Measurements from ENCODE around the gene SLC25A51.

SLC25A51 gene

GRCh38 chr9:37859043-37859442, 44.9 kb downstream of the SLC25A51 start:
- Histone ChIP-seq H3K14ac (ENCODE audit: low read length) (no peak overlapping the region), H3K4ac (ENCODE audit: low read length) (no peak overlapping the region), H3K27ac (replicated peaks; ENCODE audit: low read length) (no peak overlapping the region), H3K4me1 (ENCODE audit: control insufficient read depth in 2 of 2, insufficient read depth in 1 of 2, low read depth in 1 of 2, low read length in 2 of 2) (no peaks in the 10 kb centered on the region), H2BK120ac (ENCODE audit: low read depth, low read length) (no peak overlapping the region), H4K91ac (ENCODE audit: low read depth, low read length, poor library complexity) (no peak overlapping the region), H2AK5ac (ENCODE audit: low read depth, low read length) (no peak overlapping the region), H3K4me2 (ENCODE audit: insufficient read depth, low read length, poor library complexity, severe bottlenecking) (no peak overlapping the region), H2BK15ac (ENCODE audit: low read length) (no peak overlapping the region), H2BK5ac (ENCODE audit: low read length) (no peak overlapping the region), H3K18ac (ENCODE audit: low read length) (no peak overlapping the region), H3K36me3 (replicated peaks in 1 of 2; ENCODE audit: control insufficient read depth in 2 of 2, insufficient read depth in 2 of 2, low read length in 2 of 2) (peaks cover 4 to 78% of the 10 kb centered on the region in 2 donors), H2BK12ac (ENCODE audit: low read length) (no peak overlapping the region), H2AFZ (ENCODE audit: low read length) (no peak overlapping the region), H4K8ac (ENCODE audit: low read depth, low read length) (no peak overlapping the region), H3K27me3 (ENCODE audit: control insufficient read depth in 3 of 3, insufficient read depth in 3 of 3, low read depth in 1 of 3, low read length in 3 of 3) (no peaks in the 10 kb centered on the region), H3K79me1 (ENCODE audit: low read depth, low read length) (no peaks in the 10 kb centered on the region), H3K9ac (ENCODE audit: low read depth, low read length, poor library complexity) (no peak overlapping the region), H3K9me3 (replicated peaks in 1 of 2; ENCODE audit: control insufficient read depth in 2 of 2, insufficient read depth in 1 of 2, low read depth in 1 of 2, low read length in 2 of 2) (no peaks in the 10 kb centered on the region), H3K23ac (ENCODE audit: low read depth, low read length, poor library complexity) (no peak overlapping the region), H3K4me3 (ENCODE audit: low read length in 2 of 2) (no peak overlapping the region)
- no CpG with 5 or more reads among the region's 1 CpG for WGBS, 2 donors (ENCODE audit: extremely low coverage in 2 of 2, insufficient read length in 2 of 2, insufficient replicate concordance in 1 of 2)
- DNase-seq (ENCODE audit: low spot score) = no peak

- no peak overlapping the region for H3K14ac ChIP-seq (ENCODE audit: low read length)
- H2BK15ac ChIP-seq (ENCODE audit: low read length) = no peak overlapping the region
- no peak overlapping the region for H3K18ac ChIP-seq (ENCODE audit: low read length)
- H2AFZ ChIP-seq (ENCODE audit: low read length) = no peak overlapping the region
- no CpG with 5 or more reads among the region's 1 CpG for WGBS, 2 donors (ENCODE audit: extremely low coverage in 2 of 2, insufficient read length in 2 of 2, insufficient replicate concordance in 1 of 2)
- H2BK12ac ChIP-seq (ENCODE audit: low read length) = no peak overlapping the region
- H3K4me1 ChIP-seq (ENCODE audit: control insufficient read depth in 2 of 2, insufficient read depth in 1 of 2, low read depth in 1 of 2, low read length in 2 of 2) = no peaks in the 10 kb centered on the region
- H3K4ac ChIP-seq (ENCODE audit: low read length) = no peak overlapping the region
- no peak overlapping the region for H2BK5ac ChIP-seq (ENCODE audit: low read length)
- no peak overlapping the region for H4K8ac ChIP-seq (ENCODE audit: low read depth, low read length)
- H3K23ac ChIP-seq (ENCODE audit: low read depth, low read length, poor library complexity) = no peak overlapping the region
- H3K27me3 ChIP-seq (ENCODE audit: control insufficient read depth in 3 of 3, insufficient read depth in 3 of 3, low read depth in 1 of 3, low read length in 3 of 3) = no peaks in the 10 kb centered on the region
- no peak overlapping the region for H3K9ac ChIP-seq (ENCODE audit: low read depth, low read length, poor library complexity)
- H3K4me3 ChIP-seq (ENCODE audit: low read length in 2 of 2) = no peak overlapping the region
- H3K27ac ChIP-seq (replicated peaks; ENCODE audit: low read length) = no peak overlapping the region
- no peaks in the 10 kb centered on the region for H3K9me3 ChIP-seq (replicated peaks in 1 of 2; ENCODE audit: control insufficient read depth in 2 of 2, insufficient read depth in 1 of 2, low read depth in 1 of 2, low read length in 2 of 2)
- H3K4me2 ChIP-seq (ENCODE audit: insufficient read depth, low read length, poor library complexity, severe bottlenecking) = no peak overlapping the region
- H3K36me3 ChIP-seq (replicated peaks in 1 of 2; ENCODE audit: control insufficient read depth in 2 of 2, insufficient read depth in 2 of 2, low read length in 2 of 2) = peaks cover 4 to 60% of the 10 kb centered on the region in 2 donors
- DNase-seq (ENCODE audit: low spot score) = no peak
- no peak overlapping the region for H4K91ac ChIP-seq (ENCODE audit: low read depth, low read length, poor library complexity)
- H2BK120ac ChIP-seq (ENCODE audit: low read depth, low read length) = no peak overlapping the region
- no peaks in the 10 kb centered on the region for H3K79me1 ChIP-seq (ENCODE audit: low read depth, low read length)
- H2AK5ac ChIP-seq (ENCODE audit: low read depth, low read length) = no peak overlapping the region
These were observed 47.4 kb downstream of the SLC25A51 start for GRCh38 chr9:37856551-37856950.

- Histone ChIP-seq H3K4me2 (ENCODE audit: insufficient read depth, low read length, poor library complexity, severe bottlenecking) (no peak overlapping the region), H3K18ac (ENCODE audit: low read length) (no peak overlapping the region), H3K23ac (ENCODE audit: low read depth, low read length, poor library complexity) (no peak overlapping the region), H3K9ac (ENCODE audit: low read depth, low read length, poor library complexity) (no peak overlapping the region), H2BK120ac (ENCODE audit: low read depth, low read length) (no peak overlapping the region), H2AFZ (ENCODE audit: low read length) (no peak overlapping the region), H3K14ac (ENCODE audit: low read length) (no peak overlapping the region), H3K4ac (ENCODE audit: low read length) (no peak overlapping the region), H2AK5ac (ENCODE audit: low read depth, low read length) (no peak overlapping the region), H3K79me1 (ENCODE audit: low read depth, low read length) (no peaks in the 10 kb centered on the region), H3K36me3 (replicated peaks in 1 of 2; ENCODE audit: control insufficient read depth in 2 of 2, insufficient read depth in 2 of 2, low read length in 2 of 2) (peaks cover 0 to 23% of the 10 kb centered on the region in 2 donors), H3K4me3 (ENCODE audit: low read length in 2 of 2) (no peak overlapping the region), H2BK12ac (ENCODE audit: low read length) (no peak overlapping the region), H2BK5ac (ENCODE audit: low read length) (no peak overlapping the region), H3K4me1 (ENCODE audit: control insufficient read depth in 2 of 2, insufficient read depth in 1 of 2, low read depth in 1 of 2, low read length in 2 of 2) (no peaks in the 10 kb centered on the region), H3K27ac (replicated peaks; ENCODE audit: low read length) (no peak overlapping the region), H4K8ac (ENCODE audit: low read depth, low read length) (no peak overlapping the region), H2BK15ac (ENCODE audit: low read length) (no peak overlapping the region), H4K91ac (ENCODE audit: low read depth, low read length, poor library complexity) (no peak overlapping the region), H3K9me3 (replicated peaks in 1 of 2; ENCODE audit: control insufficient read depth in 2 of 2, insufficient read depth in 1 of 2, low read depth in 1 of 2, low read length in 2 of 2) (peaks cover 0 to 2% of the 10 kb centered on the region in 2 donors), H3K27me3 (ENCODE audit: control insufficient read depth in 3 of 3, insufficient read depth in 3 of 3, low read depth in 1 of 3, low read length in 3 of 3) (no peaks in the 10 kb centered on the region)
- WGBS, 2 donors (ENCODE audit: extremely low coverage in 2 of 2, insufficient read length in 2 of 2, insufficient replicate concordance in 1 of 2) = no CpG with 5 or more reads among the region's 2 CpGs
- no peak for DNase-seq (ENCODE audit: low spot score)
These were observed 51.7 kb downstream of the SLC25A51 start for GRCh38 chr9:37852222-37852621.

- no peak for DNase-seq (ENCODE audit: low spot score)
- no peak overlapping the region for H2AFZ ChIP-seq (ENCODE audit: low read length)
- peaks cover 0 to 2% (median 0%) of the 10 kb centered on the region in 3 experiments for H3K27me3 ChIP-seq (ENCODE audit: control insufficient read depth in 3 of 3, insufficient read depth in 3 of 3, low read depth in 1 of 3, low read length in 3 of 3)
- H3K14ac ChIP-seq (ENCODE audit: low read length) = no peak overlapping the region
- H4K91ac ChIP-seq (ENCODE audit: low read depth, low read length, poor library complexity) = no peak overlapping the region
- no peak overlapping the region for H3K4ac ChIP-seq (ENCODE audit: low read length)
- H3K9me3 ChIP-seq (replicated peaks in 1 of 2; ENCODE audit: control insufficient read depth in 2 of 2, insufficient read depth in 1 of 2, low read depth in 1 of 2, low read length in 2 of 2) = no peaks in the 10 kb centered on the region
- peaks cover 0 to 3% of the 10 kb centered on the region in 2 donors for H3K4me1 ChIP-seq (ENCODE audit: control insufficient read depth in 2 of 2, insufficient read depth in 1 of 2, low read depth in 1 of 2, low read length in 2 of 2)
- no peak overlapping the region for H2AK5ac ChIP-seq (ENCODE audit: low read depth, low read length)
- 100% methylated on average over 1 of the region's 4 CpGs for WGBS, 2 donors (ENCODE audit: extremely low coverage in 2 of 2, insufficient read length in 2 of 2, insufficient replicate concordance in 1 of 2)
- no peaks in the 10 kb centered on the region for H3K79me1 ChIP-seq (ENCODE audit: low read depth, low read length)
- no peak overlapping the region for H2BK15ac ChIP-seq (ENCODE audit: low read length)
- H2BK120ac ChIP-seq (ENCODE audit: low read depth, low read length) = no peak overlapping the region
- no peak overlapping the region for H2BK12ac ChIP-seq (ENCODE audit: low read length)
- H3K4me3 ChIP-seq (ENCODE audit: low read length in 2 of 2) = no peak overlapping the region
- no peak overlapping the region for H3K18ac ChIP-seq (ENCODE audit: low read length)
- H4K8ac ChIP-seq (ENCODE audit: low read depth, low read length) = no peak overlapping the region
- no peak overlapping the region for H3K4me2 ChIP-seq (ENCODE audit: insufficient read depth, low read length, poor library complexity, severe bottlenecking)
- H3K9ac ChIP-seq (ENCODE audit: low read depth, low read length, poor library complexity) = no peak overlapping the region
- H2BK5ac ChIP-seq (ENCODE audit: low read length) = no peak overlapping the region
- no peak overlapping the region for H3K27ac ChIP-seq (replicated peaks; ENCODE audit: low read length)
- H3K36me3 ChIP-seq (replicated peaks in 1 of 2; ENCODE audit: control insufficient read depth in 2 of 2, insufficient read depth in 2 of 2, low read length in 2 of 2) = peaks cover 0 to 35% of the 10 kb centered on the region in 2 donors
- H3K23ac ChIP-seq (ENCODE audit: low read depth, low read length, poor library complexity) = no peak overlapping the region
These were observed 63.2 kb downstream of the SLC25A51 start for GRCh38 chr9:37840560-37841194.

All from neuronal stem cell (in vitro differentiated cells).